DND-41 (cell line): ENCODE measurements around the gene PRKAR1A.

Source experiments
- EZH2 ChIP-seq: IDR thresholded peaks from 3 replicates; pipeline ENCODE4 v1.6.1; 2012; ENCODE audit warnings: borderline replicate concordance, low read depth, mild to moderate bottlenecking, moderate library complexity, low read length, inconsistent platforms; ENCODE audit not compliant: severe bottlenecking
- TF ChIP-seq, protein P1 (sequence below): IDR thresholded peaks from 2 replicates; pipeline ENCODE4 v1.5.1; 2012; ENCODE audit warnings: borderline replicate concordance, low read length, moderate library complexity, mild to moderate bottlenecking; ENCODE audit not compliant: poor library complexity, severe bottlenecking; ENCODE audit errors: extremely low read depth

DNA sequence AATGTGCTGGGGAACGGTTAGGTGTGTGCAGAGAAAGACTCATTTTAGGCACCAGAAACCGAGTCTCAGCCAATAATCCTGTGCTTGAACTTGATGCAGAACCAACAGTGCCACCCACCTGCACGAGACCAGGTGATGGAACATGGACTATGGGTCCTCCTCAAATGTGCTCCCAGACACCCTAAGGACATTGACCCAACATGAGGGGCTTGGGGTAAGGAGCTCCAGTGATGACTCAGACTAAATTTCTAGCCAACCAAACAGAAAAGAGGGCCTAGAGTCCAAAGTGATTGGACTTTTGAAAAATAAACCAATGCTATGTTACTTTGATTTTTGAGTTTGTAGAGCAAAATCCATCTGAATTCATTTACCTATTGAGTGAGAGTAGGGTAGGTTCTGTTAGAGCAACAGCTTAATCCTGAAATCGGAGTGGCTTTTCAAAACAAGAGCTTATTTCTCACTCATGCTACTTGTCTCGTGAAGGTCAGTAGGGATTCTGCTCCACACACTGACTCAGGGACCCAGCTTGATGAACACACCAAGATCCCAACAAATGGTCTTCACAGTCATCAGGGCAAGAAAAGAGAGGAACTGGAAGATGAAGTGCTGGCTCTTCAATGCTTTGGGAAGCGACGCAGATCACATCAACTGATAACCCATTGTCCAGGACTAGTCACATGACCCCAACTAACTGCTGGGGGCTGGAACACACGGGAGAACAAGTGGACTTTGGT, 67.1 kb downstream of the PRKAR1A start:
- no peak for TF ChIP-seq EZH2
- TF ChIP-seq, protein P1, sequence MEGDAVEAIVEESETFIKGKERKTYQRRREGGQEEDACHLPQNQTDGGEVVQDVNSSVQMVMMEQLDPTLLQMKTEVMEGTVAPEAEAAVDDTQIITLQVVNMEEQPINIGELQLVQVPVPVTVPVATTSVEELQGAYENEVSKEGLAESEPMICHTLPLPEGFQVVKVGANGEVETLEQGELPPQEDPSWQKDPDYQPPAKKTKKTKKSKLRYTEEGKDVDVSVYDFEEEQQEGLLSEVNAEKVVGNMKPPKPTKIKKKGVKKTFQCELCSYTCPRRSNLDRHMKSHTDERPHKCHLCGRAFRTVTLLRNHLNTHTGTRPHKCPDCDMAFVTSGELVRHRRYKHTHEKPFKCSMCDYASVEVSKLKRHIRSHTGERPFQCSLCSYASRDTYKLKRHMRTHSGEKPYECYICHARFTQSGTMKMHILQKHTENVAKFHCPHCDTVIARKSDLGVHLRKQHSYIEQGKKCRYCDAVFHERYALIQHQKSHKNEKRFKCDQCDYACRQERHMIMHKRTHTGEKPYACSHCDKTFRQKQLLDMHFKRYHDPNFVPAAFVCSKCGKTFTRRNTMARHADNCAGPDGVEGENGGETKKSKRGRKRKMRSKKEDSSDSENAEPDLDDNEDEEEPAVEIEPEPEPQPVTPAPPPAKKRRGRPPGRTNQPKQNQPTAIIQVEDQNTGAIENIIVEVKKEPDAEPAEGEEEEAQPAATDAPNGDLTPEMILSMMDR, result no peak
